Left colon (tissue), 2 donors: ENCODE data around the gene RTN4RL2. TPM values are rescaled to one million over a fixed set of nuclear protein-coding genes. Genes with fewer than 3 reads are reported as not detected.

Experiments
- ATAC-seq: fragments of 200-7000 bp; cut with Tn5 transposase; one replicate; pipeline ENCODE4 v1.9.1; 2020; ENCODE audit warnings: mild to moderate bottlenecking, moderate library complexity
- DNase-seq, 2 donors: peaks; one replicate each; pipeline ENCODE4 v3.0.0-alpha.2; 2020
- intact Hi-C, 2 donors: fragments of 100-400 bp; cut with DNase I in 1 of 2; cut with micrococcal nuclease in 1 of 2; formaldehyde crosslinking; loops; one replicate each; pipeline versions ENCODE4 v1.11.2 to v1.14.0; 2022; cut with DNase I, micrococcal nuclease
- long read RNA-seq: library from polyadenylated mRNA; unstranded; transcript quantifications from one replicate; pipeline ENCODE4 v2.0.0, GENCODE V29; 2021
- total RNA-seq, 2 donors: library from RNA; stranded (reverse); fragmentation: NEBNext Ultra II Directional; extraction: Animal tissue kit (Norgen Biotek cat#: 25700); gene quantifications; one replicate each; pipeline ENCODE4 v1.2.1, GENCODE V29; 2021
- donor health status: DM: no; HTN: no; CAD: no.
- donor health status: DM: yes; HTN: yes; CAD: no.

The RTN4RL2 gene
- under 1 TPM; 0.67 to 0.98 TPM for total RNA-seq
- long read RNA-seq: 0 reads

- peak; percentile 65 for ATAC-seq
- DNase-seq: peak in 1 of 2 donors; percentile 51
- intact Hi-C loops: no loop called here
Observed at GRCh38 chr11:57460022-57460757, at the start of gene RTN4RL2. Gene RTN4RL2, plus strand, starts transcription at chr11:57460528. Its CDS starts 338 bp downstream, at chr11:57460866.

GRCh38 chr11:57413681-57414080 lies 46.6 kb upstream of the RTN4RL2 start:
- ATAC-seq: no peak
- intact Hi-C loops: no loop called here
- DNase-seq: no peak

- no peak for ATAC-seq
- no peak for DNase-seq
- intact Hi-C loops: no loop called here
Observed at GRCh38 chr11:57414612-57415212, 45.6 kb upstream of the RTN4RL2 start.

GRCh38 chr11:57416436-57416835 lies 43.9 kb upstream of the RTN4RL2 start:
- no peak for ATAC-seq
- intact Hi-C loops: no loop called here
- DNase-seq: no peak

GRCh38 chr11:57417056-57417455 lies 43.3 kb upstream of the RTN4RL2 start:
- DNase-seq (no peak), ATAC-seq (no peak)
- intact Hi-C loops: no loop called here

- no peak for DNase-seq
- intact Hi-C loops: no loop called here
- no peak for ATAC-seq
Observed at GRCh38 chr11:57418131-57418530, 42.2 kb upstream of the RTN4RL2 start.

GRCh38 chr11:57419146-57419545 lies 41.2 kb upstream of the RTN4RL2 start:
- ATAC-seq: no peak
- intact Hi-C loops: no loop called here
- DNase-seq: no peak

GRCh38 chr11:57421066-57421465 lies 39.3 kb upstream of the RTN4RL2 start:
- DNase-seq: no peak
- ATAC-seq: no peak
- intact Hi-C loops: no loop called here

- DNase-seq (no peak), ATAC-seq (no peak)
- intact Hi-C loops: no loop called here
Observed at GRCh38 chr11:57421805-57422204, 38.5 kb upstream of the RTN4RL2 start.

- ATAC-seq: no peak
- intact Hi-C loops: no loop called here
- DNase-seq: no peak
Observed at GRCh38 chr11:57422669-57423068, 37.7 kb upstream of the RTN4RL2 start.

GRCh38 chr11:57424137-57424791 lies 36.1 kb upstream of the RTN4RL2 start:
- DNase-seq: no peak
- intact Hi-C loops: no loop called here
- no peak for ATAC-seq

- ATAC-seq (peak; percentile 56), DNase-seq (peak; percentile 38 to 74)
- intact Hi-C loops: no loop called here
Observed at GRCh38 chr11:57424792-57425564, 35.4 kb upstream of the RTN4RL2 start.

- DNase-seq: peak; percentile 39 to 60
- intact Hi-C loops: no loop called here
- ATAC-seq: no peak
Observed at GRCh38 chr11:57425565-57426438, 34.5 kb upstream of the RTN4RL2 start.

- no peak for ATAC-seq
- no peak for DNase-seq
- intact Hi-C loops: no loop called here
Observed at GRCh38 chr11:57426439-57426928, 33.8 kb upstream of the RTN4RL2 start.

- intact Hi-C loops: no loop called here
- peak; percentile 57 for ATAC-seq
- DNase-seq: peak; percentile 62 to 65
Observed at GRCh38 chr11:57426929-57427726, 33.2 kb upstream of the RTN4RL2 start, which contains the start of gene SLC43A3. Gene SLC43A3, minus strand, starts transcription at chr11:57427121. Its CDS starts 949 bp downstream, at chr11:57426172.

- intact Hi-C loops: no loop called here
- peak; percentile 35 to 55 for DNase-seq
Observed at GRCh38 chr11:57427727-57428082, 32.6 kb upstream of the RTN4RL2 start.

GRCh38 chr11:57428643-57429042 lies 31.7 kb upstream of the RTN4RL2 start:
- no peak for ATAC-seq
- DNase-seq: no peak
- intact Hi-C loops: no loop called here

More at GRCh38 chr11:57427727-57428082, 32.6 kb upstream of the RTN4RL2 start:
- no peak for ATAC-seq
